HL-60 (cell line): Measurements from ENCODE around the gene F5.

ENCODE experiments used
- DNase-seq, 2 experiments: peaks; one replicate each; pipeline ENCODE4 v3.0.0-alpha.2; 2010 to 2020; ENCODE audit warnings: low read depth in 1 of 2, low spot score in 1 of 2
- H3K27ac ChIP-seq: fragments of 250-450 bp; sonication (Bioruptor Pico); replicated peaks from 2 replicates; pipeline ENCODE4 v1.5.1; 2020; ENCODE audit warnings: mild to moderate bottlenecking, moderate library complexity
- H3K27me3 ChIP-seq: fragments of 250-450 bp; sonication (Bioruptor Pico); 2 replicates; pipeline ENCODE4 v1.5.1; 2021; ENCODE audit warnings: mild to moderate bottlenecking, moderate library complexity; ENCODE audit not compliant: insufficient read depth, poor library complexity, severe bottlenecking
- H3K4me3 ChIP-seq: replicated peaks from 2 replicates; pipeline ENCODE4 v1.5.1; 2011; ENCODE audit warnings: mild to moderate bottlenecking, control low read depth, low read length; ENCODE audit not compliant: insufficient read depth
- GABPA ChIP-seq: IDR thresholded peaks from 2 replicates; pipeline ENCODE4 v1.6.1; 2012; ENCODE audit warnings: low read depth
- POLR2AphosphoS5 ChIP-seq: IDR thresholded peaks from 2 replicates; pipeline ENCODE4 v1.6.1; 2012; ENCODE audit warnings: low read depth
- SPI1 ChIP-seq: IDR thresholded peaks from 2 replicates; pipeline ENCODE4 v1.6.1; 2012; ENCODE audit warnings: low read depth, mild to moderate bottlenecking, borderline replicate concordance
- TF ChIP-seq, protein P1 (sequence below): IDR thresholded peaks from one replicate; pipeline ENCODE4 v1.5.1; 2011; ENCODE audit warnings: low read length, control low read depth, inconsistent platforms; ENCODE audit not compliant: insufficient read depth
- TF ChIP-seq, protein P2 (sequence below): IDR thresholded peaks from 2 replicates; pipeline ENCODE4 v1.6.1; 2012; ENCODE audit warnings: low read depth; ENCODE audit not compliant: insufficient replicate concordance

The F5 gene

DNA sequence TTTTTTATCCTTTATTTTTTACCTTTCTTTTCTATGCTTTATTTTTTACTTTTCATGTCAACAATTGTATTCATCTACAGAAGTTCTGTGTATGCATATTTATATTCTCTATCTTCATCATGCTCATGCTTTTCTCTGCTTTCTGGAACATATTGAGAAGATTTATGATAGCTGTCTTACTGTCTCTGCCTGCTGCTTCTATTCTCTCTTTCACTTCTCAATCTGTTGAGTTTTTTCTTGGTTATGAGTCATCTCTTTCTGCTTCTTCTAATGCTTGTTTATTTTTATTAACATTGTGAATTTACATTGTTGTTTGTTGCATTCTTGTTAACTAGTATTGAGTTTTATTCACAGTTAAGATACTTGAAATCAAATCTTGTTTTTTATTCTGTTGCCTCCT is 22.6 kb downstream of the F5 start:
- H3K27me3 ChIP-seq = peaks cover 4% of the 10 kb centered on the region
- no peak for DNase-seq
- no peak overlapping the region for H3K4me3 ChIP-seq
- no peak overlapping the region for H3K27ac ChIP-seq
- no peak for TF ChIP-seq SPI1
- TF ChIP-seq, protein P1, sequence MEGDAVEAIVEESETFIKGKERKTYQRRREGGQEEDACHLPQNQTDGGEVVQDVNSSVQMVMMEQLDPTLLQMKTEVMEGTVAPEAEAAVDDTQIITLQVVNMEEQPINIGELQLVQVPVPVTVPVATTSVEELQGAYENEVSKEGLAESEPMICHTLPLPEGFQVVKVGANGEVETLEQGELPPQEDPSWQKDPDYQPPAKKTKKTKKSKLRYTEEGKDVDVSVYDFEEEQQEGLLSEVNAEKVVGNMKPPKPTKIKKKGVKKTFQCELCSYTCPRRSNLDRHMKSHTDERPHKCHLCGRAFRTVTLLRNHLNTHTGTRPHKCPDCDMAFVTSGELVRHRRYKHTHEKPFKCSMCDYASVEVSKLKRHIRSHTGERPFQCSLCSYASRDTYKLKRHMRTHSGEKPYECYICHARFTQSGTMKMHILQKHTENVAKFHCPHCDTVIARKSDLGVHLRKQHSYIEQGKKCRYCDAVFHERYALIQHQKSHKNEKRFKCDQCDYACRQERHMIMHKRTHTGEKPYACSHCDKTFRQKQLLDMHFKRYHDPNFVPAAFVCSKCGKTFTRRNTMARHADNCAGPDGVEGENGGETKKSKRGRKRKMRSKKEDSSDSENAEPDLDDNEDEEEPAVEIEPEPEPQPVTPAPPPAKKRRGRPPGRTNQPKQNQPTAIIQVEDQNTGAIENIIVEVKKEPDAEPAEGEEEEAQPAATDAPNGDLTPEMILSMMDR = no peak
- no peak for TF ChIP-seq GABPA
- no peak for TF ChIP-seq POLR2AphosphoS5
- TF ChIP-seq, protein P2, sequence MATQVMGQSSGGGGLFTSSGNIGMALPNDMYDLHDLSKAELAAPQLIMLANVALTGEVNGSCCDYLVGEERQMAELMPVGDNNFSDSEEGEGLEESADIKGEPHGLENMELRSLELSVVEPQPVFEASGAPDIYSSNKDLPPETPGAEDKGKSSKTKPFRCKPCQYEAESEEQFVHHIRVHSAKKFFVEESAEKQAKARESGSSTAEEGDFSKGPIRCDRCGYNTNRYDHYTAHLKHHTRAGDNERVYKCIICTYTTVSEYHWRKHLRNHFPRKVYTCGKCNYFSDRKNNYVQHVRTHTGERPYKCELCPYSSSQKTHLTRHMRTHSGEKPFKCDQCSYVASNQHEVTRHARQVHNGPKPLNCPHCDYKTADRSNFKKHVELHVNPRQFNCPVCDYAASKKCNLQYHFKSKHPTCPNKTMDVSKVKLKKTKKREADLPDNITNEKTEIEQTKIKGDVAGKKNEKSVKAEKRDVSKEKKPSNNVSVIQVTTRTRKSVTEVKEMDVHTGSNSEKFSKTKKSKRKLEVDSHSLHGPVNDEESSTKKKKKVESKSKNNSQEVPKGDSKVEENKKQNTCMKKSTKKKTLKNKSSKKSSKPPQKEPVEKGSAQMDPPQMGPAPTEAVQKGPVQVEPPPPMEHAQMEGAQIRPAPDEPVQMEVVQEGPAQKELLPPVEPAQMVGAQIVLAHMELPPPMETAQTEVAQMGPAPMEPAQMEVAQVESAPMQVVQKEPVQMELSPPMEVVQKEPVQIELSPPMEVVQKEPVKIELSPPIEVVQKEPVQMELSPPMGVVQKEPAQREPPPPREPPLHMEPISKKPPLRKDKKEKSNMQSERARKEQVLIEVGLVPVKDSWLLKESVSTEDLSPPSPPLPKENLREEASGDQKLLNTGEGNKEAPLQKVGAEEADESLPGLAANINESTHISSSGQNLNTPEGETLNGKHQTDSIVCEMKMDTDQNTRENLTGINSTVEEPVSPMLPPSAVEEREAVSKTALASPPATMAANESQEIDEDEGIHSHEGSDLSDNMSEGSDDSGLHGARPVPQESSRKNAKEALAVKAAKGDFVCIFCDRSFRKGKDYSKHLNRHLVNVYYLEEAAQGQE = no peak

GRCh38 chr1:169563019-169563615 is 23.2 kb downstream of the F5 start:
- no peak for TF ChIP-seq POLR2AphosphoS5
- no peak for DNase-seq
- Histone ChIP-seq H3K27ac (no peak overlapping the region), H3K27me3 (peaks cover 6% of the 10 kb centered on the region), H3K4me3 (no peak overlapping the region)

DNA sequence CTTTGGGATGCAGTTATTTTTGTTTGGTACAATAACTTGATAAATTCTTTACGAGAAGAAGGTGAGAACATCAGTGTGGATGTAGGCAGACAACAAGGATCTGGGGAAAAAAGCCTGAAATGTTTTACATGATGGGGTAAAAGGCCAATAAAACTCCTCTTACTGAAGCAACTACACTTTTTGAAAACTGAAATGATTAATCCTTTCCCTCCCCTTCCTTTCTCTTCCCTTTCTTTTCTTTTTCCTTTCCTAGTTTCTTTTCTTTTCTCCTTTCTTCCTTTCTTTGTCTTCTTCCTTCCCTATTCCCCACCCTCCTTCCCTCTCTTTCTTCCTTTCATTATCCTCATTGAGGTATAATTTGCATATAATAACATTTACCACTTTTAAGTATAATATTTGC is 24.6 kb downstream of the F5 start:
- H3K27ac ChIP-seq = no peak overlapping the region
- DNase-seq = no peak
- TF ChIP-seq, protein P2 = no peak
- no peak for TF ChIP-seq POLR2AphosphoS5
- TF ChIP-seq, protein P1 = no peak
- no peak for TF ChIP-seq GABPA
- no peak for TF ChIP-seq SPI1
- peaks cover 6% of the 10 kb centered on the region for H3K27me3 ChIP-seq
- H3K4me3 ChIP-seq = no peak overlapping the region

- no peak overlapping the region for H3K4me3 ChIP-seq
- TF ChIP-seq GABPA (no peak), POLR2AphosphoS5 (no peak), SPI1 (no peak)
- TF ChIP-seq, protein P2 = no peak
- TF ChIP-seq, protein P1 = no peak
- H3K27me3 ChIP-seq = peaks cover 6% of the 10 kb centered on the region
- H3K27ac ChIP-seq = no peak overlapping the region
- no peak for DNase-seq
Observed at GRCh38 chr1:169557131-169557530, 29.1 kb downstream of the F5 start.
